Stromal cell of bone marrow (primary cell): ENCODE data around the gene FTCD.
"Not testable (repeated sequence)": the region's sequence is repeated elsewhere in the genome, so short reads cannot be mapped to it uniquely, and the experiment has no call there.

Experiments used
- DNase-seq: peaks from one replicate; pipeline ENCODE4 v3.0.0-alpha.2; 2012; ENCODE audit warnings: low read depth

Gene FTCD

GRCh38 chr21:46154155-46154954 lies 1.0 kb downstream of the FTCD start:
- no peak for DNase-seq

- no peak for DNase-seq
These were observed 1.9 kb downstream of the FTCD start for GRCh38 chr21:46153247-46154154.

GRCh38 chr21:46152927-46153246 lies 2.5 kb downstream of the FTCD start:
- no peak for DNase-seq

GRCh38 chr21:46151989-46152926 lies 3.1 kb downstream of the FTCD start:
- no peak for DNase-seq

GRCh38 chr21:46151261-46151988 lies 4.0 kb downstream of the FTCD start:
- no peak for DNase-seq

- no peak for DNase-seq
These were observed 4.8 kb downstream of the FTCD start for GRCh38 chr21:46150491-46151121.

- DNase-seq, result no peak
These were observed 5.3 kb downstream of the FTCD start for GRCh38 chr21:46150073-46150472.

- no peak for DNase-seq
These were observed 6.0 kb downstream of the FTCD start for GRCh38 chr21:46149205-46149901.

- no peak for DNase-seq
These were observed 7.3 kb downstream of the FTCD start for GRCh38 chr21:46148106-46148505.

- DNase-seq, result not testable (repeated sequence)
These were observed 8.0 kb downstream of the FTCD start for GRCh38 chr21:46147429-46147828.

- DNase-seq, result no peak
These were observed 8.5 kb downstream of the FTCD start for GRCh38 chr21:46146856-46147255.

- no peak for DNase-seq
These were observed 9.3 kb downstream of the FTCD start for GRCh38 chr21:46145840-46146691.

- no peak for DNase-seq
These were observed 10.1 kb downstream of the FTCD start for GRCh38 chr21:46145159-46145839.

GRCh38 chr21:46144464-46145070 lies 10.8 kb downstream of the FTCD start:
- DNase-seq, result no peak

- DNase-seq, result no peak
These were observed 12.6 kb downstream of the FTCD start for GRCh38 chr21:46142582-46143473.

GRCh38 chr21:46141767-46142581 lies 13.4 kb downstream of the FTCD start:
- no peak for DNase-seq
